ENCODE data around the gene TACC2. TPM values are rescaled to one million over a fixed set of nuclear protein-coding genes. Genes with fewer than 3 reads are reported as not detected.

TACC2 gene
- polyA plus RNA-seq, 4 donors, result 28.6 to 99.5 (median 77.2) TPM

GRCh38 chr10:122151121-122151694 lies 162.2 kb downstream of the TACC2 start:
- Histone ChIP-seq H3K9me3 (ENCODE audit: control insufficient read depth in 2 of 2, insufficient read depth in 1 of 2, low read depth in 1 of 2, low read length in 1 of 2) (no peaks in the 10 kb centered on the region), H3K4me3 (ENCODE audit: low read depth in 1 of 3, low read length in 3 of 3) (no peak overlapping the region), H3K4me1 (ENCODE audit: control insufficient read depth in 3 of 3, insufficient read depth in 2 of 3, low read depth in 1 of 3, low read length in 2 of 3) (peaks cover 0 to 17% (median 0%) of the 10 kb centered on the region in 3 donors), H3K27ac (ENCODE audit: low read depth in 1 of 3, low read length in 2 of 3) (no peak overlapping the region), H3K36me3 (ENCODE audit: control insufficient read depth in 3 of 3, insufficient read depth in 2 of 3, low read depth in 1 of 3, low read length in 3 of 3) (peaks cover 0 to 72% (median 3%) of the 10 kb centered on the region in 3 donors), H3K27me3 (ENCODE audit: control insufficient read depth in 3 of 3, insufficient read depth in 3 of 3, low read length in 3 of 3) (no peaks in the 10 kb centered on the region)
- FAIRE-seq (no peak), DNase-seq (no peak)
- 92 to 98% (median 95%) methylated on average over 5 of the region's 5 CpGs for WGBS, 3 donors

DNA sequence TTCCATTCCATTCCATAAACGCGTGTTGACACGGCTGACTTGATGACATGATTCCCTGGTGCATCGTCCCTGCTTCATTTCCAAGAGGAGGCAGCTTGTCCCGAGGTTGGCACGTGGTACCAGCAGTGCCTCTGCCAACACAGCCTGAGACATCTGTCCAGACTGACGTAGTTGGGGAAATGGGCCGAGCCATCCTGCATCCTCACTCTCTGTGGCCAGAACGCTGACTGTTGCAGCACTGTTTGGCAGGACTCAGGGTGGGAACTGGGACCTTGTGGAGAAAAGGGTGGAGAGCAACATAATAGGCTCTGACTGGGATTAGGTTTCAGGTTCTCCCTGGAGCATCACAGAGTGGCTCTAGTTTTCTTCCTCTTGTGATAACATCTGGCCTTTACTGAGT lies 163.6 kb downstream of the TACC2 start:
- 74 to 88% (median 87%) methylated on average over 9 of the region's 9 CpGs for WGBS, 3 donors
- DNase-seq, result no peak
- Histone ChIP-seq H3K4me1 (ENCODE audit: control insufficient read depth in 3 of 3, insufficient read depth in 2 of 3, low read depth in 1 of 3, low read length in 2 of 3) (peaks cover 0 to 17% (median 0%) of the 10 kb centered on the region in 3 donors), H3K27ac (ENCODE audit: low read depth in 1 of 3, low read length in 2 of 3) (no peak overlapping the region), H3K27me3 (ENCODE audit: control insufficient read depth in 3 of 3, insufficient read depth in 3 of 3, low read length in 3 of 3) (no peaks in the 10 kb centered on the region), H3K36me3 (ENCODE audit: control insufficient read depth in 3 of 3, insufficient read depth in 2 of 3, low read depth in 1 of 3, low read length in 3 of 3) (peaks cover 0 to 68% (median 3%) of the 10 kb centered on the region in 3 donors), H3K4me3 (ENCODE audit: low read depth in 1 of 3, low read length in 3 of 3) (no peak overlapping the region), H3K9me3 (ENCODE audit: control insufficient read depth in 2 of 2, insufficient read depth in 1 of 2, low read depth in 1 of 2, low read length in 1 of 2) (no peaks in the 10 kb centered on the region)
- no peak for FAIRE-seq

- FAIRE-seq, result no peak
These were observed 165.1 kb downstream of the TACC2 start for GRCh38 chr10:122154031-122154544.

GRCh38 chr10:122154545-122155366 lies 165.8 kb downstream of the TACC2 start:
- H3K4me3 ChIP-seq (ENCODE audit: low read depth in 1 of 3, low read length in 3 of 3), result no peak overlapping the region
- DNase-seq (no peak), FAIRE-seq (no peak)
- H3K9me3 ChIP-seq (ENCODE audit: control insufficient read depth in 2 of 2, insufficient read depth in 1 of 2, low read depth in 1 of 2, low read length in 1 of 2), result no peaks in the 10 kb centered on the region
- H3K36me3 ChIP-seq (ENCODE audit: control insufficient read depth in 3 of 3, insufficient read depth in 2 of 3, low read depth in 1 of 3, low read length in 3 of 3), result peaks cover 0 to 56% (median 0%) of the 10 kb centered on the region in 3 donors
- H3K27ac ChIP-seq (ENCODE audit: low read depth in 1 of 3, low read length in 2 of 3), result peak overlapping the region in 1 of 3 donors; percentile 25
- H3K27me3 ChIP-seq (ENCODE audit: control insufficient read depth in 3 of 3, insufficient read depth in 3 of 3, low read length in 3 of 3), result no peaks in the 10 kb centered on the region
- WGBS, 3 donors, result 56 to 79% (median 77%) methylated on average over 22 of the region's 22 CpGs
- H3K4me1 ChIP-seq (ENCODE audit: control insufficient read depth in 3 of 3, insufficient read depth in 2 of 3, low read depth in 1 of 3, low read length in 2 of 3), result peaks cover 0 to 10% (median 0%) of the 10 kb centered on the region in 3 donors

More at GRCh38 chr10:122154031-122154544, 165.1 kb downstream of the TACC2 start:
- Histone ChIP-seq H3K9me3 (ENCODE audit: control insufficient read depth in 2 of 2, insufficient read depth in 1 of 2, low read depth in 1 of 2, low read length in 1 of 2) (no peaks in the 10 kb centered on the region), H3K27me3 (ENCODE audit: control insufficient read depth in 3 of 3, insufficient read depth in 3 of 3, low read length in 3 of 3) (no peaks in the 10 kb centered on the region), H3K4me3 (ENCODE audit: low read depth in 1 of 3, low read length in 3 of 3) (no peak overlapping the region), H3K27ac (ENCODE audit: low read depth in 1 of 3, low read length in 2 of 3) (no peak overlapping the region), H3K36me3 (ENCODE audit: control insufficient read depth in 3 of 3, insufficient read depth in 2 of 3, low read depth in 1 of 3, low read length in 3 of 3) (peaks cover 0 to 58% (median 1%) of the 10 kb centered on the region in 3 donors), H3K4me1 (ENCODE audit: control insufficient read depth in 3 of 3, insufficient read depth in 2 of 3, low read depth in 1 of 3, low read length in 2 of 3) (peaks cover 0 to 10% (median 0%) of the 10 kb centered on the region in 3 donors)
- 58 to 71% (median 68%) methylated on average over 10 of the region's 10 CpGs for WGBS, 3 donors
- no peak for DNase-seq

DNA sequence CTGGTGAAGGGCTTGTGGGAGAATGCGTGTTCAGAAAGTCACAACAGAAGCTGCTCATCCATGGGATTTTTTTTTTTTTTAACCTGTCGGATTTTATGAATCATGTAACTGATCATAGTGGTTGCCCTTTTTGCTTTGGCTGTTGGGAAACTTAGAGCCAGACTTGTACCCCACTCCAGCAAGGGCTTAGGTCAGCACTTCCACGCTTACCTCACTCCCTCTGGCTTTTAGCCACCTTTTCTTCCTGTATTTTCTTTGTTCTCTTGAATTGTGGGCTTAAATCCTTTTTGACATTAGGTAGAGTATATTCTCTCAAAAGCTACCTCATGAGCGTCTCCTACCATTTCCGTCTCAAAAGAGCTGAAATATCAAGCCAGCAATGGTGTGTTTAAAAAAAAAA lies 168.5 kb downstream of the TACC2 start:
- H3K36me3 ChIP-seq (ENCODE audit: control insufficient read depth in 3 of 3, insufficient read depth in 2 of 3, low read depth in 1 of 3, low read length in 3 of 3), result peaks cover 0 to 41% (median 0%) of the 10 kb centered on the region in 3 donors
- no peaks in the 10 kb centered on the region for H3K27me3 ChIP-seq (ENCODE audit: control insufficient read depth in 3 of 3, insufficient read depth in 3 of 3, low read length in 3 of 3)
- H3K4me1 ChIP-seq (ENCODE audit: control insufficient read depth in 3 of 3, insufficient read depth in 2 of 3, low read depth in 1 of 3, low read length in 2 of 3), result peaks cover 0 to 4% (median 1%) of the 10 kb centered on the region in 3 donors
- 84 to 90% (median 89%) methylated on average over 5 of the region's 5 CpGs for WGBS, 3 donors
- DNase-seq (no peak), FAIRE-seq (no peak)
- no peak overlapping the region for H3K4me3 ChIP-seq (ENCODE audit: low read depth in 1 of 3, low read length in 3 of 3)
- no peak overlapping the region for H3K27ac ChIP-seq (ENCODE audit: low read depth in 1 of 3, low read length in 2 of 3)
- no peaks in the 10 kb centered on the region for H3K9me3 ChIP-seq (ENCODE audit: control insufficient read depth in 2 of 2, insufficient read depth in 1 of 2, low read depth in 1 of 2, low read length in 1 of 2)

DNA sequence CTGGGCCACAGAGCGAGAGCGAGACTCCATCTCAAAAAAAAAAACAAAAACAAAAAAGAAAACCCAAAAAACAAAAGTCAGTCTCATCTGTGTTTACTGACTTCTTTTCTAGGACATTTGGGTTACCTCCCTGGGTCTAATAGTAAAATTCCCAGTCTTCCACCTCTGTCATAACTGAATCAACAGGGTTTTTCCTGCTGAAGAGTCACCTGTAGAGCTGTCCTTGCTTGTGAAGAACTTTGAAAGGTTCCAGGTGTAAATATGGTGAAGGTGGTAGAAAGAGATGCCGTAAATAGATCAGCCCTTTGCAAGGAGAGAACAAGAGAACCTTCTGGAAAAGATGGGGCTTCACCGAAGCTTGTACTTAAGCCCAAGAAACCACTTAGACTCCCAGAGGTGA lies 169.4 kb downstream of the TACC2 start:
- Histone ChIP-seq H3K4me3 (ENCODE audit: low read depth in 1 of 3, low read length in 3 of 3) (no peak overlapping the region), H3K9me3 (ENCODE audit: control insufficient read depth in 2 of 2, insufficient read depth in 1 of 2, low read depth in 1 of 2, low read length in 1 of 2) (no peaks in the 10 kb centered on the region), H3K36me3 (ENCODE audit: control insufficient read depth in 3 of 3, insufficient read depth in 2 of 3, low read depth in 1 of 3, low read length in 3 of 3) (peaks cover 0 to 33% (median 0%) of the 10 kb centered on the region in 3 donors), H3K4me1 (ENCODE audit: control insufficient read depth in 3 of 3, insufficient read depth in 2 of 3, low read depth in 1 of 3, low read length in 2 of 3) (peaks cover 0 to 13% (median 4%) of the 10 kb centered on the region in 3 donors), H3K27me3 (ENCODE audit: control insufficient read depth in 3 of 3, insufficient read depth in 3 of 3, low read length in 3 of 3) (no peaks in the 10 kb centered on the region), H3K27ac (ENCODE audit: low read depth in 1 of 3, low read length in 2 of 3) (no peak overlapping the region)
- 86 to 99% (median 98%) methylated on average over 4 of the region's 4 CpGs for WGBS, 3 donors
- DNase-seq (no peak), FAIRE-seq (no peak)

DNA sequence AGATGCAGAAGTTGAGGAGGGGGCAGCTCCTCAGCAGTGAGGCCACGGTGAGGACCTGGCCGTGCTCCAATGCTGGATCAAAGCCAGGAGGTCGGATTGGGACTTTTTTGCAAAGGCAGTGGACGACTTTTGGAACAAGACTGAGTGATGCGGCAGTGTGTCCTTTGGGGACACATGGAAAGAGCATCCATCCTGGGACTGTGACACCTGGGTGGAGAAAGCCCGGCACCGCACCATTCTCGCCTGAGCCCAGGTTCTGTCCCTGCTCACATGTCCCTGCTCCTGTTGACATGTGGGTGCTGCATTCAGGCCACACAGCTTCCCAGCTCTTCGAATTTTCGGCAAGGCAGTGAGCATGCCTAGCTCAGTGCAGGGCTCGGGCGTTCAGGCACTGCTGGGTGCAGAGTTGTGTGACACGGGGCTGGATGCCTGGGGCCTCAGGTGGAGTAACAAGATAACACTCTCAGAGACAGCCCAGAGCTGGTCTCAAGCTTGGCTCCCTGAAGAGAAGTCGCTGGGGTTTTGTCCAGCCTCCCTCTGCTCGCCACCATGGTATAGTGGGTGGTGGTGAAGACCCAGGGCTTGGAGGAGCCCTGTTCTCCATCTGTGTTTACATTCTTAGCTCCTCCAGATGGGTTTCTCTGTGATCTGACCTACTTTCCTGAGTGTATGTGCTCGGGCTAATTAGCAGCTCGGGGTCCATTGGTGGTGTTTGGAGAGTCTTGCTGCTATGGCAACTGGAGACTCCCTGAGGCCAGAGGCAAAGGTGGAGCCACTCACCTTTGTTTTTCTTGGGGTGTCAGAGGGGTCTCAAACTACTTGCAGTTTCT lies 170.4 kb downstream of the TACC2 start:
- Histone ChIP-seq H3K4me3 (ENCODE audit: low read depth in 1 of 3, low read length in 3 of 3) (no peak overlapping the region), H3K27me3 (ENCODE audit: control insufficient read depth in 3 of 3, insufficient read depth in 3 of 3, low read length in 3 of 3) (no peaks in the 10 kb centered on the region), H3K36me3 (ENCODE audit: control insufficient read depth in 3 of 3, insufficient read depth in 2 of 3, low read depth in 1 of 3, low read length in 3 of 3) (peaks cover 0 to 33% (median 0%) of the 10 kb centered on the region in 3 donors), H3K4me1 (ENCODE audit: control insufficient read depth in 3 of 3, insufficient read depth in 2 of 3, low read depth in 1 of 3, low read length in 2 of 3) (peaks cover 0 to 16% (median 4%) of the 10 kb centered on the region in 3 donors), H3K9me3 (ENCODE audit: control insufficient read depth in 2 of 2, insufficient read depth in 1 of 2, low read depth in 1 of 2, low read length in 1 of 2) (no peaks in the 10 kb centered on the region), H3K27ac (ENCODE audit: low read depth in 1 of 3, low read length in 2 of 3) (no peak overlapping the region)
- no peak for FAIRE-seq
- 63 to 70% (median 66%) methylated on average over 17 of the region's 17 CpGs for WGBS, 3 donors
- DNase-seq, result no peak

GRCh38 chr10:122161795-122162194 lies 172.8 kb downstream of the TACC2 start:
- H3K4me3 ChIP-seq (ENCODE audit: low read depth in 1 of 3, low read length in 3 of 3), result no peak overlapping the region
- FAIRE-seq (no peak), DNase-seq (no peak)
- H3K36me3 ChIP-seq (ENCODE audit: control insufficient read depth in 3 of 3, insufficient read depth in 2 of 3, low read depth in 1 of 3, low read length in 3 of 3), result peaks cover 0 to 31% (median 0%) of the 10 kb centered on the region in 3 donors
- H3K27me3 ChIP-seq (ENCODE audit: control insufficient read depth in 3 of 3, insufficient read depth in 3 of 3, low read length in 3 of 3), result no peaks in the 10 kb centered on the region
- no peak overlapping the region for H3K27ac ChIP-seq (ENCODE audit: low read depth in 1 of 3, low read length in 2 of 3)
- H3K4me1 ChIP-seq (ENCODE audit: control insufficient read depth in 3 of 3, insufficient read depth in 2 of 3, low read depth in 1 of 3, low read length in 2 of 3), result peaks cover 0 to 30% (median 4%) of the 10 kb centered on the region in 3 donors
- no peaks in the 10 kb centered on the region for H3K9me3 ChIP-seq (ENCODE audit: control insufficient read depth in 2 of 2, insufficient read depth in 1 of 2, low read depth in 1 of 2, low read length in 1 of 2)
- 80 to 88% (median 81%) methylated on average over 8 of the region's 8 CpGs for WGBS, 3 donors

All from small intestine (tissue), 7 donors.